GM12873 (cell line): Measurements from ENCODE around the gene ACE.

Experiments
- TF ChIP-seq, protein P1 (sequence below): IDR thresholded peaks from 2 replicates; pipeline ENCODE4 v1.5.1; 2012; ENCODE audit warnings: low read depth, mild to moderate bottlenecking, moderate library complexity, low read length, control low read depth; ENCODE audit not compliant: insufficient read depth; ENCODE audit errors: missing control alignments

The ACE gene

DNA sequence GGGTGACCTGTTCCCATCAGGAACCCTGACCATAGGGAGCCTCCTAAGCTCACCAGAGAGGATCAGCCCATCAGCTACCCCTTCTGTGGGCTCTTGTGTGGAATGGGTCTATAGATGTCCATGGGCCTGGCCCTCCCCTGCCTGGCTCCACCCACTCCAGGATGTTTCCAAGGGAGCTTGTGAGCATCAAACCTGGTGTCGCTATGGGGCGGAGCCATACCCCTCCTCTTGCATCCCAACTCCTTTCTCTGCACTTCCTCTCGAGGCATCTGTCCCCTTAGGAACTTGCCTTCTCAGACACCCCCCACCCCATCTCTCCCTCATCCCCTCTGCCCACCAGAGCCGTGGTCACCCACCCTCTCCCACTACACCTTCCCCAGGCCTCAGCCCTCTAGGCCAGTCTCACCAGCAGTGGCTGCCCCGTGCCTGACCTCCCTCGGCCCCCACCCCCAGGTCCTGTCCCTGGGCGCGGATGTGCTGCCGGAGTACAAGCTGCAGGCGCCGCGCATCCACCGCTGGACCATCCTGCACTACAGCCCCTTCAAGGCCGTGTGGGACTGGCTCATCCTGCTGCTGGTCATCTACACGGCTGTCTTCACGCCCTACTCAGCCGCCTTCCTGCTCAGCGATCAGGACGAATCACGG lies 56.7 kb downstream of the ACE start:
- TF ChIP-seq, protein P1, sequence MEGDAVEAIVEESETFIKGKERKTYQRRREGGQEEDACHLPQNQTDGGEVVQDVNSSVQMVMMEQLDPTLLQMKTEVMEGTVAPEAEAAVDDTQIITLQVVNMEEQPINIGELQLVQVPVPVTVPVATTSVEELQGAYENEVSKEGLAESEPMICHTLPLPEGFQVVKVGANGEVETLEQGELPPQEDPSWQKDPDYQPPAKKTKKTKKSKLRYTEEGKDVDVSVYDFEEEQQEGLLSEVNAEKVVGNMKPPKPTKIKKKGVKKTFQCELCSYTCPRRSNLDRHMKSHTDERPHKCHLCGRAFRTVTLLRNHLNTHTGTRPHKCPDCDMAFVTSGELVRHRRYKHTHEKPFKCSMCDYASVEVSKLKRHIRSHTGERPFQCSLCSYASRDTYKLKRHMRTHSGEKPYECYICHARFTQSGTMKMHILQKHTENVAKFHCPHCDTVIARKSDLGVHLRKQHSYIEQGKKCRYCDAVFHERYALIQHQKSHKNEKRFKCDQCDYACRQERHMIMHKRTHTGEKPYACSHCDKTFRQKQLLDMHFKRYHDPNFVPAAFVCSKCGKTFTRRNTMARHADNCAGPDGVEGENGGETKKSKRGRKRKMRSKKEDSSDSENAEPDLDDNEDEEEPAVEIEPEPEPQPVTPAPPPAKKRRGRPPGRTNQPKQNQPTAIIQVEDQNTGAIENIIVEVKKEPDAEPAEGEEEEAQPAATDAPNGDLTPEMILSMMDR: no peak

DNA sequence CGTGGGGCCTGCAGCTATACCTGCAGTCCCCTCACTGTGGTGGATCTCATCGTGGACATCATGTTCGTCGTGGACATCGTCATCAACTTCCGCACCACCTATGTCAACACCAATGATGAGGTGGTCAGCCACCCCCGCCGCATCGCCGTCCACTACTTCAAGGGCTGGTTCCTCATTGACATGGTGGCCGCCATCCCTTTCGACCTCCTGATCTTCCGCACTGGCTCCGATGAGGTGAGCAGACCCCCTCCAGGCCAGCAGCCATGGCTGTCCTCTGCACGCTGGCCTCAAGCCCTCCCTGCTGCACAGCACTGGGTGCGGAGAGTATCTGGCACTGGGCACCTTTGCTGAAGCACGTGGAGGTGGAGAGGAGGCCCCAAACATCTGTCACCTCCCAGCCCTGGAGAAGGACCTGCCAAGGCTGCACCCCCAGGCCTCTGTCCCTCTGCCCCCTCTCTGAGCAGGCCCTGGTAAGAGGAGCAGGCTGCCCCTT lies 57.3 kb downstream of the ACE start:
- TF ChIP-seq, protein P1: no peak

DNA sequence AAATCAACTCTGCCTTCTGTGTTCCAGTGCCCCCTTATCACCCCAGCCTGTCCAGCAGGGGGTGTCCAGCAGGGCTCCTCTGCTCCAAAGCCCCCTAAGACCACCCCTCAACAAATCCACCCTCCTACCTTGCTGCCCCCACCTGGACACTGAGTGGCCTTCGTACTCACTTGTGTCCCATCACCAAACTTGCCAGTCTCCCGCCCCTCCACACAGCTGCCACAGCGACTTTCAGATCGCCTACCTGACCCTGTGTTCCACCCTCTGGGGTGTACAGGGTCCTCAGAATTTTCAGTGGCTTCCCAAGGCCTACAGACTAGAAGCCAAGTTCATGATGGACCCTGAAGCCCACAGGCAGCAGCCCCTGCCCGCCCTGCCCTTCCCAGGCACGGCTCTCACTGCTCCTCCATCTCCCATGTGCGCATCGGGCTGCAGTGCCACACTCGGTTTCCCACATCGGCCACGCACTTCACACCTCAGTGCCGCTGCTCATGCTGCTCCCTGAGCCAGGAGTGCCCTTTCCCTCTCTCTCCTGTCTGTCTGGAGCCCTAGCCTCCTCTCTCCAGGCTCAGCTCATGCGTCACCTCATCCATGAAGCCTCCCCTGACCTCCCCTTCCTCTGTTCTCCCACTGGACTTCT lies 58.1 kb downstream of the ACE start:
- TF ChIP-seq, protein P1: no peak

DNA sequence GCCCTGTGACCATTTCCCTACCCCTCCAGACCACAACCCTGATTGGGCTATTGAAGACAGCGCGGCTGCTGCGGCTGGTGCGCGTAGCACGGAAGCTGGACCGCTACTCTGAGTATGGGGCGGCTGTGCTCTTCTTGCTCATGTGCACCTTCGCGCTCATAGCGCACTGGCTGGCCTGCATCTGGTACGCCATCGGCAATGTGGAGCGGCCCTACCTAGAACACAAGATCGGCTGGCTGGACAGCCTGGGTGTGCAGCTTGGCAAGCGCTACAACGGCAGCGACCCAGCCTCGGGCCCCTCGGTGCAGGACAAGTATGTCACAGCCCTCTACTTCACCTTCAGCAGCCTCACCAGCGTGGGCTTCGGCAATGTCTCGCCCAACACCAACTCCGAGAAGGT lies 58.8 kb downstream of the ACE start:
- TF ChIP-seq, protein P1: no peak

DNA sequence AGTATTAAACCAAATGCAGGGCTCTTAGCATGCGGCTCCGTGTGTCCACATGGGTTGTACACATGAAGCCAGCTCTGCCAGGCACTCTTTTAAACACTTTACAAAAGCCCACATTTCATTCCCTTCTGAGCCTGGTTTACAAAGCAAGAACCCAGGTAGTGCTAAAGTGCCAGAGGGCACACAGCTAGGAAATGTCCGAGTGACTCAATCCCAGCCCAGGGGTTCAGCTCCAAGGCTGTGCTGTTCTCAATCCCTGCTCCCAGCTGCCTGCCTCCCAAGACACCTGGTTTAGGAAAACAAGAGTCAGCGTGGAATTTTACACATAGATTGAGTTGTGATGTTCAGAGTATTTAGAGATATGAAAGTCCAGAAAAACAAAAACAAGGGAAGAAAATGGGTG lies 60.1 kb downstream of the ACE start:
- TF ChIP-seq, protein P1: no peak

DNA sequence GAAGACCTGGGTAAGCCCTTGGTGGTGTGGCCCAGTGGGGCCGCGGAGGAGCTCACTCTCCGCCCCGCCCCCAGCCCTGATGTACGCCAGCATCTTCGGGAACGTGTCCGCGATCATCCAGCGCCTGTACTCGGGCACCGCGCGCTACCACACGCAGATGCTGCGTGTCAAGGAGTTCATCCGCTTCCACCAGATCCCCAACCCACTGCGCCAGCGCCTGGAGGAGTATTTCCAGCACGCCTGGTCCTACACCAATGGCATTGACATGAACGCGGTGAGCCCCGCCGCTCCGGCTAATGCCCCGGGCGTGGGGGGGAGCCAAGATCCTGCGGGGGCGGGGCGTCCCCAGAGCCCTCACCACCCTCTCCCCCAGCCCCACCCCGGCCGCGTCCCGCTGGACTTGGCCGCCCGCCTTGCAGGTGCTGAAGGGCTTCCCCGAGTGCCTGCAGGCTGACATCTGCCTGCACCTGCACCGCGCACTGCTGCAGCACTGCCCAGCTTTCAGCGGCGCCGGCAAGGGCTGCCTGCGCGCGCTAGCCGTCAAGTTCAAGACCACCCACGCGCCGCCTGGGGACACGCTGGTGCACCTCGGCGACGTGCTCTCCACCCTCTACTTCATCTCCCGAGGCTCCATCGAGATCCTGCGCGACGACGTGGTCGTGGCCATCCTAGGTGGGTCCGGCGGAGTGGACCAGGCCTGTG lies 61.3 kb downstream of the ACE start:
- TF ChIP-seq, protein P1: no peak
